ENCODE measurements around the gene POLR2A.

The POLR2A gene

GRCh38 chr17:7443499-7444485 is 40.4 kb upstream of the POLR2A start:
- Mint-ChIP-seq H3K4me1 (ENCODE audit: low read depth) (peaks cover 31% of the 10 kb centered on the region), H3K27me3 (peaks cover 82% of the 10 kb centered on the region), H3K9me3 (no peaks in the 10 kb centered on the region), H3K36me3 (ENCODE audit: low read depth) (no peaks in the 10 kb centered on the region), H3K27ac (no peak overlapping the region), H3K4me3 (no peak overlapping the region)
- no peak for DNase-seq

DNA sequence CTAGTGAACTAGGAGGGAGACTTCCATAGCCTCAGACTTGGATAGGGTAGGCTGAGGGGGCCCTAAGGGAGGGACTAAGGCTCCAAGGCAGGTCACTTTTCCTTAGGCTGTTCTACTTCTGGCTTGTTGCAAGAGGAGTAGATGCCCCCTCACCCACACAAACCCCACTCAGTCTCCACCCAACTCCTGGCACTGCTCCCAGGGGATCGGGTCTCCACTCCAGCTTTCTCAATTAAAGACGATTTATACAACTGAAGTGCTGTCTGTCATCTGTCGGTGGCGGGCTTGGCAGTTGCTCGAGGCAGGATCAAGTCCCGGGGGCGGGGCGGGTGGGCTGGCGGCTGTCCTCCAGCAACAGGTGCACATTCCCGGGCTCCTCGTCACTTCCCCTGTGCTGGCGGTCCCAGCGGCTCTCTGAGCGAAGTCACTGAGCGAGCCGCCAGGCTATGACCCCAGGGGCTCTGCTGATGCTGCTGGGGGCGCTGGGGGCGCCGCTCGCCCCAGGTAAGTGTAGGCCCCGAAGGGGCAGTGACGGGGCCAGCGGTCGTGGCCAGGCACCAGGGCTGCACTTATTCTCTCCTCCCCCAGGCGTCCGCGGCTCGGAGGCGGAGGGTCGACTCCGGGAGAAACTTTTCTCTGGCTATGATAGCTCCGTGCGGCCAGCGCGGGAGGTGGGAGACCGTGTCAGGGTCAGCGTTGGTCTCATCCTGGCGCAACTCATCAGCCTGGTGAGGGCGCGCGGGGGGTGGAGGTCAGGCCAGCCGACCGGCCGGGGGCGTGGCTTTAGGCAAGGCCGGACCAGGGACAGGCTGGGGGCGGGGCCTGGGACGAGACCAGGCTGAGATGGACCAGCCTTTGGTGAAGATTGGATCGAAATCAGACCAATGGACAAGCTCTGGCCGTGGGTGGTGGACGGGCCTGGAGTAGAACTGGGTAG is 39.2 kb upstream of the POLR2A start, which contains the start of gene CHRNB1:
TSS of gene CHRNB1 (plus strand) at position 380 of the 937 bp plus-strand sequence. CDS start at position 447, 67 bp downstream.
- peaks cover 75% of the 10 kb centered on the region for H3K27me3 Mint-ChIP-seq
- peak; percentile 43 for DNase-seq
- H3K36me3 Mint-ChIP-seq (ENCODE audit: low read depth) = no peaks in the 10 kb centered on the region
- H3K4me1 Mint-ChIP-seq (ENCODE audit: low read depth) = peaks cover 25% of the 10 kb centered on the region
- no peak within 1 kb of the TSS for H3K27ac Mint-ChIP-seq
- H3K4me3 Mint-ChIP-seq = peak within 1 kb of the TSS; percentile 66
- H3K9me3 Mint-ChIP-seq = no peaks in the 10 kb centered on the region

DNA sequence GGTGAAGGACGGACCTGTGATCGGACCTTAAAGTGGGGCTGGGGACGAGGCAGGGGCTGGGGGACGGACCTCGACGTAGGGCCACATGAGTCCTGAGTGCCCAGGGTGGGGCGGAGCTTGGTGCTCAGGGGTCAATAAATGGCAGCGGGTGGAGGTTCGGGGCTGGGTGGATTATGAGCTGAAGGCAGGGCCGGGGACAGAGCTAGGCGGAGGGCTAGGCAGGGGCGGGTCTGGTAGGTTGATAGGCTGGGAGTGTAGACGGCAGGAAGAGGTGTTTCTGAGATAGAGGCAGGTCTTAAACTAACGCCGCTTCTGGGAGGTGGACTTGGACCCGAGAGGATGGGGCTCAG is 38.6 kb upstream of the POLR2A start:
- no peaks in the 10 kb centered on the region for H3K9me3 Mint-ChIP-seq
- no peaks in the 10 kb centered on the region for H3K36me3 Mint-ChIP-seq (ENCODE audit: low read depth)
- peak overlapping the region; percentile 66 for H3K4me3 Mint-ChIP-seq
- peaks cover 19% of the 10 kb centered on the region for H3K4me1 Mint-ChIP-seq (ENCODE audit: low read depth)
- no peak overlapping the region for H3K27ac Mint-ChIP-seq
- DNase-seq = peak; percentile 46
- peaks cover 69% of the 10 kb centered on the region for H3K27me3 Mint-ChIP-seq

- DNase-seq = no peak
- Mint-ChIP-seq H3K27ac (no peak overlapping the region), H3K36me3 (ENCODE audit: low read depth) (no peaks in the 10 kb centered on the region), H3K4me3 (no peak overlapping the region), H3K4me1 (ENCODE audit: low read depth) (peaks cover 16% of the 10 kb centered on the region), H3K27me3 (peaks cover 42% of the 10 kb centered on the region), H3K9me3 (no peaks in the 10 kb centered on the region)
Measured at GRCh38 chr17:7448461-7448860, 35.7 kb upstream of the POLR2A start.

DNA sequence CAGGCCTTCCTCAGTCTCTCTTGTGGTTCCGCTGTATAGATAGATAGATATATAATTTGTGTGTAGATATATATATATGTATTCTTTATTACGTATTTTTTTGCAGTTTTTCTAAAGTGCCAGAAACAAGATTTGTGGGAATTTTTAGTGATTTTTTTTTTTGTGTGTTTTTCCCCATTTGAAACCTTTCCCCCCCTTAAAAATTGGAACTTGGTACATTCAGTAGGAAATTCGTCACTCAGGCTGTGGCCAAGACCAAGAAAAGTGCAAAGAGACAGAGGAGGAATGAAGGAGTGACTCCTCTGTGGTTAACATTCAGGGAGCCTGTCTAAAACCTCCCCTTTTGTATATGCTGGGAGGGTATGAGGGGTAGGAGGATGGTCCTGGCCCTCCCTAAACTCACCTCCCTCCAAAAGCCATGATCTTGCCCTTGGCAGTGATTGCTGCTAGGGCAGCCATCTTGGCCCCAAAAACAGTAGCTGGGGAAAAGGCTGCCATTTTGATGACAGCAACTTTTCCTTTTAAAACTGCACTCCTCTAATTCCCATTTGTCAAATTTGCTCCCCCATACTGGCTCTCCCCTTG is 24.1 kb upstream of the POLR2A start:
- no peaks in the 10 kb centered on the region for H3K9me3 Mint-ChIP-seq
- DNase-seq = no peak
- H3K27me3 Mint-ChIP-seq = no peaks in the 10 kb centered on the region
- H3K4me1 Mint-ChIP-seq (ENCODE audit: low read depth) = peaks cover 17% of the 10 kb centered on the region
- peaks cover 38% of the 10 kb centered on the region for H3K36me3 Mint-ChIP-seq (ENCODE audit: low read depth)
- H3K27ac Mint-ChIP-seq = no peak overlapping the region
- H3K4me3 Mint-ChIP-seq = no peak overlapping the region

- Mint-ChIP-seq H3K27me3 (no peaks in the 10 kb centered on the region), H3K36me3 (ENCODE audit: low read depth) (peaks cover 35% of the 10 kb centered on the region), H3K9me3 (no peaks in the 10 kb centered on the region), H3K4me1 (ENCODE audit: low read depth) (peaks cover 13% of the 10 kb centered on the region), H3K27ac (no peak overlapping the region), H3K4me3 (no peak overlapping the region)
- DNase-seq = no peak
Measured at GRCh38 chr17:7460850-7461660, 23.1 kb upstream of the POLR2A start.

DNA sequence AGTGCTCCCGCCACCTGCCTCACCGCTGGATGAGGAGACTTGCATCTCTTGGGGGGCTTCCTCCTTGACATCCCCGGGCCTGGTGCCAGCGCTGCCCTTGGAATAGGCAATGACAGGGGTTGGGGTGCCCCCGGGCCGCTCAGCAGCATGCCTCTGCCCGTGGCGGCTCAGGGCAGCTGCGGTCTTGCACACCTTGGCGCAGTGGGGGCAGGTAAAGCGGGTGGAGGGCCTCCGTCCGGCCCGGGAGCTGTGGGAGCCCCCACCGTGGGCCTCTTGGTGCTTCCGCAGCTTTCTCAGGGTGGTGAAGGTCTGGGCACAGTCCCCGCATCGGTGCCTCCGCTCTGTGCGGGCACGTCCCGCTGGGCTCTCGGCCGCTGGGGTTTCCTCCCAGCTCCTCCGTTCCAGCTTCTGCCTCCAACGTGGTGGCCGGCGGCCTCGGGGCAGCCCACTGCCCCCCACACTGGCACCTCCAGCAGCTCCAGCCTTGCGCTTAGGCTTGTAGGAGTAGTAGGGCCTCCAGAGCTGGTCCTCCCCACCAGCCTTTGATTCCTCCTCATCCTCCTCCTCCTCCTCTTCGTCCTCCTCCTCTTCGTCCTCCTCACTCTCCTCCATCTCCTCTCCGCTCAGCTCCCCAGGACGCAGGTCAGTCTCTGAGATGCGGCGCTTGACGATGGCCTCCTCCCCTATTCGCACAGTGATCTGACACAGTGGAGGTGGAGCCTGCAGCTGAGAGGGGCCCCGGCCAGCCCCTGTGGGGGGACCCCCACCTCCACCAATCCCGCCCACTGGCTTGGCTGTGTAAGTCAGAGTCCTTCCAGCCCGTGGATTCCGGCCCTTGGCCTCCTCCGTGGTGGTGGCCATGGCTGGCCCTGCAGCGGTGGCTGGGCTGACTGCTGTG is 21.4 kb upstream of the POLR2A start:
- Mint-ChIP-seq H3K27me3 (no peaks in the 10 kb centered on the region), H3K4me1 (ENCODE audit: low read depth) (peaks cover 13% of the 10 kb centered on the region), H3K27ac (no peak overlapping the region), H3K9me3 (no peaks in the 10 kb centered on the region), H3K36me3 (ENCODE audit: low read depth) (peaks cover 43% of the 10 kb centered on the region), H3K4me3 (no peak overlapping the region)
- no peak for DNase-seq

GRCh38 chr17:7463372-7463846 is 20.8 kb upstream of the POLR2A start:
- Mint-ChIP-seq H3K4me1 (ENCODE audit: low read depth) (peaks cover 17% of the 10 kb centered on the region), H3K4me3 (no peak overlapping the region), H3K9me3 (no peaks in the 10 kb centered on the region), H3K27me3 (no peaks in the 10 kb centered on the region), H3K36me3 (ENCODE audit: low read depth) (peaks cover 43% of the 10 kb centered on the region), H3K27ac (no peak overlapping the region)
- DNase-seq = no peak

- Mint-ChIP-seq H3K9me3 (no peaks in the 10 kb centered on the region), H3K4me1 (ENCODE audit: low read depth) (peaks cover 21% of the 10 kb centered on the region), H3K36me3 (ENCODE audit: low read depth) (peaks cover 46% of the 10 kb centered on the region), H3K27me3 (no peaks in the 10 kb centered on the region), H3K4me3 (no peak overlapping the region), H3K27ac (no peak overlapping the region)
- no peak for DNase-seq
Measured at GRCh38 chr17:7464081-7464480, 20.1 kb upstream of the POLR2A start.

GRCh38 chr17:7465597-7466275 is 18.4 kb upstream of the POLR2A start:
- DNase-seq = no peak
- Mint-ChIP-seq H3K9me3 (no peaks in the 10 kb centered on the region), H3K4me1 (ENCODE audit: low read depth) (peaks cover 19% of the 10 kb centered on the region), H3K4me3 (no peak overlapping the region), H3K27me3 (no peaks in the 10 kb centered on the region), H3K36me3 (ENCODE audit: low read depth) (peaks cover 44% of the 10 kb centered on the region), H3K27ac (no peak overlapping the region)

- no peaks in the 10 kb centered on the region for H3K27me3 Mint-ChIP-seq
- peaks cover 38% of the 10 kb centered on the region for H3K36me3 Mint-ChIP-seq (ENCODE audit: low read depth)
- no peak overlapping the region for H3K4me3 Mint-ChIP-seq
- peaks cover 21% of the 10 kb centered on the region for H3K4me1 Mint-ChIP-seq (ENCODE audit: low read depth)
- DNase-seq = no peak
- no peaks in the 10 kb centered on the region for H3K9me3 Mint-ChIP-seq
- peak overlapping the region; percentile 76 for H3K27ac Mint-ChIP-seq
Measured at GRCh38 chr17:7466318-7466638, 17.9 kb upstream of the POLR2A start.

DNA sequence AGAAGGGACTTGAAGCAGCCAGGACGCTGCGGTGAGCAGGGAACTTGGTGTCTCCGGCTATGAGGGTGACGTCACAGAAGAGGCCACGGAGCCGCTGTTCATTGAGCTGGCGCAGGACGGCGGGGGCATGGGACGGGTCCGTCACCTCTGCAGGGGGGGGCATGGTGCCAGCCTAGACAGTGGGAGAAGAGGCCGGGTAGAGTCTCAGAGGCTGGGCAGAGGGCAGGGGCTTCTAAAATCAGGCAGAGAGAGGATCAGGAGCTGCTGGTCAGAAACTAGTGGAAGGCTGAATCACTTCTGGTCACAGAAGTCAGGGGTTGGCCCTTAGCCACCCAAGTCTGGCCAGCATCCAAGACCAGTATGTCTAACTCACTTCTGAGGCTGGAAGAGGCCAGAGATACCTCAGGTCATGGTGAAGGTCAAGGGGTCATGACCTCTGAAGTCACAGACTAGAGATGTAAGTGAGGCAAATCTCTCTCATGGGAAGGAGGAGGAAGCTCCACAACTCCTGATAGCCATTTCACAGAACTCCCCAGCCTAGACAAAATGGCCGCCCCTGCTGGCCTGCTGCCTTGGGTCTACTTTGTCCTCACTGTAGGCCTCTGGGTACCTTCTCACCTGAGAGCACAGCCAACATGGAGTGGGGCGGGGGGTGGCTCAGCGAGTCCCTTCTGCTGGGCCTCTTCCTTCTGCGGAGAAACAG is 17.4 kb upstream of the POLR2A start:
- no peak for DNase-seq
- H3K36me3 Mint-ChIP-seq (ENCODE audit: low read depth) = peaks cover 37% of the 10 kb centered on the region
- H3K4me1 Mint-ChIP-seq (ENCODE audit: low read depth) = peaks cover 26% of the 10 kb centered on the region
- no peaks in the 10 kb centered on the region for H3K9me3 Mint-ChIP-seq
- H3K27ac Mint-ChIP-seq = peak overlapping the region; percentile 76
- no peaks in the 10 kb centered on the region for H3K27me3 Mint-ChIP-seq
- no peak overlapping the region for H3K4me3 Mint-ChIP-seq
